A549 treated with AZD9567 at 1 μM for 4 hours (cell line): ENCODE results near the gene RAP1A. TPM values are rescaled to one million over a fixed set of nuclear protein-coding genes. Genes with fewer than 3 reads are reported as not detected.

Source experiments
- total RNA-seq: library from RNA; stranded (reverse); fragments of 200-300 nt; extraction: Qiagen RNA extraction; gene quantifications from 5 replicates; pipeline ENCODE4 v1.2.3, GENCODE V29; 2022; ENCODE audit not compliant: insufficient read depth

The RAP1A gene
- total RNA-seq, result 26.2 to 32.5 TPM (median 29.8 TPM) in 5 replicates

GRCh38 chr1:111619635-111620440 lies at the start of gene RAP1A:
Gene RAP1A, plus strand, starts transcription at chr1:111619789. Its CDS starts 71,572 bp downstream, at chr1:111691361.

DNA sequence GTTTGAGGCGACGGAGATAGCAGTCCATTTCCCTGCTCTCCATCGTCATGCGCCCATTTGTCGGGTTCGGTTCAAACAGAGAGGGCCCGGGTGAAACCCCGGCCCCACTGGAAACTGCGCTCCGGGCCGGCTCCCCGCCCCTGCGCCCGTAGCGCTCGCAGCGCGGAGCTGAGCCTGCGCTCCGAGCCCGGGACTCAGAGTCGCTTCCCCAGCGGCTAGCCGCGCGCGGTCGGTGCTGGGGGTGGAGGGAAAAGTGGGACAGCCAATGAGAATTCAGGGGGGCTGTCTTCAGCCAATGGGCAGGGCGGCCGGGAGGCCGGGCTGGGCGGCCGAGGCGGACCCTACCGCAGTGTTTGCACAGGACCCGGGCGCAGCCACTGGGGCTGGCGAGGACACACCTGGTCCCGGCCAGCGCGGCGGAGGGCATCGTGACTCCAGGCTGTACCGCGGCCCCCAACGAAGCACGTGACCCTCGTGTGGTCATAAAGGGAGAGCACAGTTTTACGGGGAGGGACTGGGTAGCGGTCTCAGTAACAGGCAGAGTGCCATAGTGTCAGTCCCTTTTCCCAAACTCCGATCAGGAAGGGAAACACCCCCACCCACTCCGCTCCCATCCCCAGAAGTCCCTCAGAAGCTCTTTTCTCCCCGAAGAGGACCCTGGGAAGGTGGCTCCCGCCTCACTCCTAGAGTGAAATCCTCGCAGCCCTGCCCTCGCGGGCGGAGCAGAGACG lies 119.8 kb downstream of the RAP1A start, which contains the start of gene INKA2:
Gene INKA2 (minus strand): TSS at position 202 of the 731 bp plus-strand sequence. CDS start 153 bp downstream, at position 49.

GRCh38 chr1:111755331-111756123 lies 135.9 kb downstream of the RAP1A start, which contains the start of gene DDX20:
Gene DDX20, plus strand, starts transcription at chr1:111755901. Its CDS starts 24 bp downstream, at chr1:111755925.

Other genes with a start within 250 kb of the RAP1A start
- gene OVGP1, start 192.1 kb upstream of the RAP1A start, total RNA-seq, result 1.2 to 1.5 TPM (median 1.3 TPM) in 4 of 5 replicates, not detected in the other
- gene WDR77, start 170.5 kb upstream of the RAP1A start, total RNA-seq, result 44.4 to 49.6 TPM (median 47.3 TPM) in 5 replicates
- gene ATP5PB, start 170.3 kb upstream of the RAP1A start, total RNA-seq, result 236 to 254 TPM (median 244 TPM) in 5 replicates
- 0.16 to 0.23 TPM (median 0.21 TPM) in 3 of 5 replicates, not detected in the others for gene C1orf162, start 145.8 kb upstream of the RAP1A start, total RNA-seq
- not detected in 5 replicates for gene ADORA3, start 116.2 kb upstream of the RAP1A start, total RNA-seq
- gene TMIGD3, start 116.2 kb upstream of the RAP1A start, total RNA-seq, result not detected in 5 replicates
- 2.0 to 2.6 TPM (median 2.5 TPM) in 5 replicates for gene INKA2, start 119.6 kb downstream of the RAP1A start, total RNA-seq
- 8.4 to 11.5 TPM (median 8.8 TPM) in 5 replicates for gene DDX20, start 136.1 kb downstream of the RAP1A start, total RNA-seq